ENCODE measurements around the gene DMRTC1. TPM values are rescaled to one million over a fixed set of nuclear protein-coding genes. Genes with fewer than 3 reads are reported as not detected.

Gene DMRTC1
- total RNA-seq = not detected in 2 replicates

GRCh38 chrX:72943819-72944169 is at the start of gene DMRTC1:
TSS of gene DMRTC1 (minus strand) at chrX:72943837. CDS start at chrX:72875694, 68,143 bp downstream.

GRCh38 chrX:72937906-72938305 is 5.7 kb downstream of the DMRTC1 start, which contains the start of gene FAM236A:
TSS of gene FAM236A (plus strand) at chrX:72938206. CDS start at chrX:72938263, 57 bp downstream.

DNA sequence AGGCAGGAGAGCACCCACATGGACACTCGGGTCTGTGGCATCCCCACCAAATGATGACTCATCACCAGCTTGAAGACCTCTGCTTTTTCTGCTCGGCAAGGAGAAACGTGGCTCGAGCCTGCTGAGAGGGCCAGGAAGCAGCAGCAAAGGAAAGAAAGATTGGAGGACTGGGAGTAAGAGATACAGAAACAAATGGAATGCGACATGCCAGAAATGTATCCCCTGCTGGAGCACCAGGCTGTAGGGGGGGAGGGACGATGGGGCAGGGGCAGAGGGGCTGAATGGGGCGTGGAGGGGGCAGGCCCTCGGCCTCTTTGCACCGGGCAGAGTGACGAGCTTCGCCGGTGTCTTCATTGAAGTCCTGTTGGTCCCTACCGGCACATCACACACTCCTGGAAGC is 31.3 kb downstream of the DMRTC1 start, which contains the start of gene FAM236C:
Gene FAM236C, plus strand, starts transcription at position 301 of the 400 bp plus-strand sequence. CDS start 100 bp downstream, outside the sequence.

Other genes with a start within 250 kb of the DMRTC1 start
- gene PHKA1, start 229.5 kb downstream of the DMRTC1 start, total RNA-seq = 7.3 and 7.4 TPM in 2 replicates
- gene DMRTC1B, start 166.9 kb downstream of the DMRTC1 start, total RNA-seq = not detected in 2 replicates
- not detected in 2 replicates for gene FAM236B, start 161.2 kb downstream of the DMRTC1 start, total RNA-seq
- gene FAM236D, start 135.6 kb downstream of the DMRTC1 start, total RNA-seq = not detected in 2 replicates
- not detected in 2 replicates for gene FAM236C, start 31.2 kb downstream of the DMRTC1 start, total RNA-seq
- gene FAM236A, start 5.6 kb downstream of the DMRTC1 start, total RNA-seq = not detected in 2 replicates
- not detected in 2 replicates for gene PABPC1L2B, start 59.1 kb upstream of the DMRTC1 start, total RNA-seq
- gene PABPC1L2A, start 135.7 kb upstream of the DMRTC1 start, total RNA-seq = not detected in 2 replicates

Data from bronchus fibroblast of lung (primary cell).